Upper lobe of left lung (tissue), 4 donors: Measurements from ENCODE around the gene USP32.

Experiments
- CTCF ChIP-seq, 6 experiments: fragments of 450-650 bp in 4 of 6; fragments of 200-600 bp in 2 of 6; sonication (generic) in 2 of 6; IDR thresholded peaks; one replicate each; pipeline ENCODE4 v1.5.1; 2016 to 2019; ENCODE audit warnings: antibody characterized with exemption in 6 of 6
- EP300 ChIP-seq, 4 donors: sonication (generic); formaldehyde crosslinking; IDR thresholded peaks; one replicate each; pipeline ENCODE4 v1.5.1; 2017; ENCODE audit warnings: antibody characterized with exemption in 4 of 4, control low read depth in 2 of 4
- POLR2A ChIP-seq, 4 donors: fragments of 450-650 bp; IDR thresholded peaks; one replicate each; pipeline ENCODE4 v1.5.1; 2016 to 2017; ENCODE audit warnings: antibody characterized with exemption in 4 of 4, mild to moderate bottlenecking in 2 of 4
- POLR2AphosphoS5 ChIP-seq, 2 donors: sonication (generic); formaldehyde crosslinking; IDR thresholded peaks; one replicate each; pipeline ENCODE4 v1.5.1; 2017; ENCODE audit warnings: antibody characterized with exemption in 2 of 2

GRCh38 chr17:60159479-60159866 lies 232.5 kb downstream of the USP32 start:
- TF ChIP-seq CTCF (IDR thresholded peaks at IDR 0.05) (no peak), POLR2A (IDR thresholded peaks at IDR 0.05) (no peak), EP300 (IDR thresholded peaks at IDR 0.05) (no peak), POLR2AphosphoS5 (IDR thresholded peaks at IDR 0.05) (no peak)
